HG02840 (cell line): ENCODE data around the gene KANSL3.

Source experiments
- ATAC-seq: cut with Tn5 transposase; IDR thresholded peaks from one replicate; pipeline ENCODE4 v1.9.1; 2021; ENCODE audit warnings: mild to moderate bottlenecking, moderate library complexity, moderate number of reproducible peaks; ENCODE audit not compliant: unreplicated experiment, low FRiP score

The KANSL3 gene

DNA sequence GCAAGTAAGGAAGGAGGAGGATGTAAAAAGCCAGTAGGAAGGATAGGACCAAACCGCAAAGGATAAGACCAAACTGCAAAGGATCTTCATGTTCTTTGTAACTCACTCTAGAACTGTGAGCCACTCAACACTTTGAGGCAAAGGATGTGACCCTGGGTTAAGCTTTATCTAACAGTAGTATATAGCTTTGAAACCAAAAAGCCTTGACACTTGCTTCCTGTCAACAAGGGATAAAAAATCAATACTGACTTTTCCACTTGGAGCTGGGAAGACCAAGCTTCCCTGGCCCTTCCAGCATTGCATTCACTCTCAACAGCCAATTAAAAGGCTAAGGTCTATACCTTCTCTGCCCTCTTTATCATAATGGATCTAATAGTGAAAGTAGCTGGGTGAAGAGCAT, 22.0 kb downstream of the KANSL3 start:
- ATAC-seq = no peak

DNA sequence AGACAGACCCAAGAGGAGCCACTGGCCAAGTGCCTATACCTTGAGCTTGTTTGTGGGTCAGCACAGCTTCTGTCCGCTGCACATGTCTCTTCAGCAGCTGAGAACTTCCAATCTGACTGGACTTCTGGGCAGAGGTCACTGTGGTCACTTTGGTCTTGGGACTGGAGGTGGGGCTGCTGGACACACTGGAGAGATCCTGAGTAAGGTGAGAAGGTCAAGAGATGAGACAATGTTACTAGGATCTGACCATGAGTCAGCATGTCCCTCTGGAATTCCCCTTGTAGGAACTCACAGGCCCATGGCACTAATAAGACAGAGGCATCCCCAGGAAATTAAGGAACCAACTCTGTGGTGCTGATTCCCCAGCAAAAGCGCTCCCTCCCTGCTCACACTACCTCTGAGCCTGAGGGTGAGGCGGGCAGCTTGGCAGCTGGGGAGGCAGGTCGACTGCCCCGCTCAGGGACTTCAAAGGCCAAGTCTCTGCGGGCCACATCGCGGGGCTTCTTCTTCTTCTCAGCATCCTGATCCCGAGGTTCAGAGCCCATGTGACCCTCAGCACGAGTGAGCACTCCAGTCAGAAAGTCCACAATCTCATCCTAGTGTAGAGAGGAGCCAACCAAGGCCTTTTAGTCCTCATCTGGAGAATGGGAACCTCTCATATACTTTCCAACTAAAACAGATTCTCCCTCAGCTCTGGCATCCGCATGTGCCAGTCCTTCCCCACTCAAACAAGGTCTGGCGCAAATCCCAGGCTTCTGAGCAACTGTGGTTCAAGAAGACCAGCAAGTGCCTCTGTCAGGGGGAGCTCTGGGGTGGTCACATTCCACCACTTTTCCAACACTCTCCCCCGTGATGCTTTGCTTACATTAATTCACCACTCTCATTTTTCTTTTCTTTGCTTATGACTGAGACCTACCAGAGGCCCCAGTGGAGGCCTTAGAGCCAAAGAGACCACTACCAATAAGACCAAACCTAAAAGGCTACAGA, 29.4 kb downstream of the KANSL3 start:
- ATAC-seq = no peak

DNA sequence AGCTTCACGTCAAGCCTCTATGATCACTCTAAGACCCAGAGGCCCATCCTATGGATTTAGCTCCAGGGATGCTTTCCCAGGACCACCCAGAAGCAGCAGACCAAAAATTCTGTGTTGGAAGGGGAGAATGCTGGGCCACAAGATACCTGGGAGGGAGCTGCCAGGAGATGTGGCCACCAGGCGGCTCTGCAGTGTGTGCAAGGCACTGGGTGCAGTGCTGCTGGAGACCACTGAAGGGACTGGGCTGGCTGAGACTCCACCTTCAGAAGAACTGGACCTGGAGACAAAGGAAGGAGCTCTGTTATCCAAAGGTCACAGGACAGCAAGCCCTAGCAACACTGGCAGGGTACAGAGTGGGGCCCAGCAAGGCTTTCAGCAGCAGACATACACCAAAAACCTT, 34.0 kb downstream of the KANSL3 start:
- no peak for ATAC-seq

DNA sequence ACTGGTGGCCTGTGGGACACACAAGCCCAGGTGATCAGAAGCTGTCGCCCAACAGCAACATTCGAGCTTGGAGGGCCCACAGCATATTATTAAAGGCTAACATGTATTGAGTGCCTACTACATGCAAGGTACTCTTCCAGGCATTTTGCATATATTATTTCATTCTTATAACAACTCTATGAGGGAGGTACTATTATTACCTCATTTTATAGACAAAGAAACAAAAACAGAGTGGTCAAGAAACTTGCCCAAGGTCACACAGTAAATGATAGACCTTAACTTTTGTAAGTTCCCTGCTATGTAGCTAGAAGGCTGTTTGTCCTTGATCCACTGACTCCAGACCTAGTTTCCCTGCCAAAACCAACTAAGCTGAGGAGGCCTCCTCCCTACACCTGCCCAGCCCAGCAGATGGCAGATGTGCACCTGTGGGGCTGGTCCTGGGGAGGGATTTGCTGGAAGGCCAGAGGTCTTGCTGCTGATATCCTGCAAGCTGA, 35.7 kb downstream of the KANSL3 start:
- no peak for ATAC-seq

DNA sequence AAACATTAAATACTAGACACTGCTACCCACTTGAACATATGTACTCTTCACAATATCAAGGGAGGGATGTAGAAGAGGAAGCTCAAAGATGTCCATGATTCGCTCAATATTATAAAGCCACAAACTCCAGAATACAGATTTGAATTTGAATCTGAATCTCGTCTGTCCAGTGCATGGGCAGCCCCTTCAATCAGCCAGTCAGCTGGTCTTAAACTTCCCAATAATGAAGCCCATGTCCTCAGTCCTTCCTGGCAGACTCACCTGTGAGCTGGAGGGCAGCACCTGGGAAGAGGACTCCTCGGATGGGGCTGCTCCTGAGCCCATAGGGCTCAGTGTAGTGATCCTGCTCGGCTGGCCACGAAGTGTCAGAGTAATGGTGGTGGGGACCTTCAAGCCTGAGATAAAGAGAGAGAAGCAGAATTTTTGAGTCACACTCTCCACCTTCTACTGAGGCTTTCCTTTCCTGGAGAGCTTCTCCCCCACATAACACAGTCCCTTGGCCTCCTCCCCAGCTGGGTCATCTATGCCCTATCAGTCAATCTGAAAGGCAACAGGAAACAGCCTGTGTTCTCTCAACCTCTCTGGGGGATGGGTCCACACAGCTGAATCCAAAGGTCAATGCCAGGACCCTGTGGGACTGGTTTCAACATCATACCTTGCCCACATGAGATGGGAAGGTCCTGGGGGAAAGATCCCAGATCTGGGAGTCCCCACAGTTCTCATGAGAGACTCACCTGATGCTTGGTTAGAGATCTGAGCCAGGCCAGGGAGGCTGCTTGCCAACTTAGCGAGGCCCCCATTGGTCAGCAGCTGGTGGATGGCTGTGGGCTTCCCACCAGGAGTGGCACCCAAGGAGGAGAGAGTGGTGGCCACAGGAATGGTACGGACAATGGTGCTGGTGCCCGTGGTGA, 36.5 kb downstream of the KANSL3 start:
- ATAC-seq = no peak

DNA sequence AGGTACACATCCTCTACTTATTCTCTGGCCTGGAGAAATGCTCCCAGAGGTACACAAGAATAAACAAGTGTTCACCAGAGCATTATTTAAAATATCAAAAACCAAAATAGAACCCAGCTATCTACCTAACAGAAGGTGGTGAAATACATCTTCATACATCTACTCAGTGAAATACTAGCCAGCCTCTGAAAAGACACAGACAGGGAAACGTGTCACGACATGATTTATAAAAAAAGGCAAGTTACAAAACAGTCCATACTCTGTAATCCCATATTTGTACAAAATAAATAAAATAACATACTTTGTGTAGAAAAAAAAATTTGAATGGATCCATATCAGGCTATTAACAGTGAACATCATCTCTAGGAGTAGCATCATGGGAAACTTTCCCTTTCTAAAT, 38.2 kb downstream of the KANSL3 start:
- no peak for ATAC-seq

DNA sequence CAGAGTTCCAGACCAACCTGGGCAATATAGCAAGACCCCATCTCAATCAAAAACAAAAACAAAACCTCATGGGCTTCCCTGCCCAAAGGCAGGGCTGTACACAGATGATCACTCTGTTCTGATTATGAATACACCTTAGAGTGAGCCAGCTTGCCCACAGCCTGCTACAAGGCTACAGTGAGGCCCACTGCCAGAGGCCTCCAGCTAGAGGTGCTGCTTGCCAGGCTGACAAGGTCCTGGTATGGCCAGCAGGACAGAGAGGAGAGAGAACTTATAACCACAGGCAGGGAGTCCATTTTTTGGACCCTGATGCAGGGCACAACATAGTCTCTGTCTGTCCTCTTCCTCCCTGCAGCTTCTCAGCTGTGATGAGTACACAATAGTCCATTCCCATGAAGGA, 41.5 kb downstream of the KANSL3 start:
- ATAC-seq = no peak

DNA sequence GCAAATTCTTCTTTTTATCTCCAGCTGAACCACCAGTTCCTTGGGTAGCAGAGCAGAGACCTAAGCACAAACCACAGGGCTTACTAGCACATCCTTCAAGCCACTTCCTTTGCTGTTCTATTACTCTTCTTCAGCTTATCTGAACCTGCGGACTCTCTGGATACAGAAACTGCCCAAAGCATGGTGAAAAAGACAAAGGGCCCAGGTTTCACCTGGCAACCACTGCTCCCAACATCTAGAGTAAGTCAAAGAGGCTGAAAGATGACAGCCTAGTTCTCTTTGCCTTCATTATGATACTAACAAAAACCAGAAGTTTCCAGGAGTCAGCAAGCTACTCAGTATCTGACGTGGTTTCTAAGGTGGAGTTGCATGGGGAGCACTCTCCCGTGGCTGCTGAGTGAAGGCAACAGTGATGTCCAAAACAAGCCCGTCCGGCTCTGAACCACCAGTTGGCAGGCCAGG, 43.4 kb downstream of the KANSL3 start:
- ATAC-seq = no peak

DNA sequence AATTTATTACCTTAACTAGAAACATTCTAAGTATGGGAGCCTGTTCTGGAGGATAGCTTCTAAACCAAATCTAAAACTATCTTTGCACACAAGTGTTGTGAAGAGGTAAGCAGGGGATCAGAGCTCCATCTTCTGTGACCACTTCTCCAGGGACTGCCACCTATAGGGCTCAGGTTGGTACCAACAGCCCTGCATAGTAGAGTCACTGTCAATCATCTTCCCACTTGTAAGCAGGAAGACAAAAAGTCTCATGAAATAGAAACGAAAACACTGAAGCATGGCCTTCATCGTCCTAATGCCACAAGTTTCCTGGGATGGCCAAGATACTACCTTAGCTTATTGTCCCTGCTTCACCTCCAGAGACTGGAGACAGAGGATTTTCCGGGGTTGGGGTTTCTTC, 43.8 kb downstream of the KANSL3 start:
- ATAC-seq = no peak

DNA sequence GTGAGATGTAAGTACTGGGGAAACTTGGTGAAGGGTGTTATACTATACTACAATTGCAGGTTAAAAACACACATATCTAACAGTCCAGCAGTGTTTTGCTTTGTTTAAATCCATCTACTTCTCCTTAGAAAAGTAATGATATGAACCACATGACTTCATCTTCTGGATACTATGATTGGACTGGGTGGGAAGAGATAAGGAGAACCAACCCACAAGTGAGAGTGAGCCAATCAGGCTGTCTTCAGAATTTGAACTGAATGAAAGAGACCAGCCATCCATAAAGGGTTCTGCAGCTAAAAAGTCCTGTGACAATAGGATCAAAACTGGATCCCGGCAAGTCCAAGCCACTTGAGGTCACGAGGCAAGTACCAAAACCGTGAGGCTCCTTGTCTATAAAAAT, 46.6 kb downstream of the KANSL3 start:
- no peak for ATAC-seq

DNA sequence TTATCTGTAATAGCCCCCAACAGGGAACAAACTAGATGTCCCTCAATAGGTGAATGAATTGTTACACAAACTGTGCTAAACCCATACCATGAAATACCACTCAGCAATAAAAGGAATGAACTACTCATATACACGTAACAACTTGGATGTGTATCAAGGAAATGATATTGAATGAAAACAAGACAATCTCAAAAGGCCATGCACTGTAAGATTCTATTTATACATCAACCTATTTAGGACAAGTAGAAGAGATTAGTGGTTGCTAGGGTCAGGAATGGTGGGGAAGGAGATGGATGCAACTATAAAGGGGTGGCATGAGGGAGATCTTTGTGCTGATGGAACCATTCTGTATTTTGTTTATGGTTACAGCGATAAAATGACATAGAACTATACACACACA, 47.1 kb downstream of the KANSL3 start:
- ATAC-seq = no peak

DNA sequence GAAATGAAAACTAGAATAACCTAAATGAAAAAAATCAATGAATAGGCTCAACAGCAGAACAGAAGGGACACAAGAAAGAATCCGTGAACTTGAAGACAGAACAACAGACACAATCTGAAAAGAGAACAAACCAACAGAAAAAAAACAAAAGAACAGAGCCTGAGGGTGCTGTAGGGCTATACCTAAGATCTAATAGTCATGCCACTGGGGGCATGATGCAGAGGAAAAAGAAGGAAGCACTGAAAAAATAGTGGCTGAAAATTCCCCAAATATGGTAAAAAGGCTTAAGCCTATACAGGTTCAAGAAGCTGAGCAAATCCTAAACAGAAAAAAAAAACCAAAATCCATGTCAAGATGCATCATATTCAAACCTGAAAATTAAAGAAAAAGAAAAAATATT, 50.3 kb downstream of the KANSL3 start:
- no peak for ATAC-seq

DNA sequence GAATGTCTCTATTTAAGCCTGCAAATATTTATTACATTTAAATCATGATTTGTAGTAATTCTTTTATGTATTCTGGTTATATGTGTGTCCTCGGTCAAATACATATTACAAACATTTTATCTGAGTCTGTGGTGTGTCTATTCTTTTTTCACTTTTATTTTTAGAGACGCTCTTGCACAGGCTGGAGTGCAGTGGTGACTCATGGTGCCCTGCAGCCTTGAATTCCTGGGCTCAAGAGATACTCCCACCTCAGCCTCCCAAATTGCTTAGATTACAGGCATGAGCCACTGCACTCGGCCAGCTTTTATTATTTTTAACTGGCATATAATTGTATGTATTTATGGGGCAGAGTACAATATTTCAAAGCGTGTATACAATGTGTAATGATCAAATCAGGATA, 54.1 kb downstream of the KANSL3 start:
- ATAC-seq = no peak

DNA sequence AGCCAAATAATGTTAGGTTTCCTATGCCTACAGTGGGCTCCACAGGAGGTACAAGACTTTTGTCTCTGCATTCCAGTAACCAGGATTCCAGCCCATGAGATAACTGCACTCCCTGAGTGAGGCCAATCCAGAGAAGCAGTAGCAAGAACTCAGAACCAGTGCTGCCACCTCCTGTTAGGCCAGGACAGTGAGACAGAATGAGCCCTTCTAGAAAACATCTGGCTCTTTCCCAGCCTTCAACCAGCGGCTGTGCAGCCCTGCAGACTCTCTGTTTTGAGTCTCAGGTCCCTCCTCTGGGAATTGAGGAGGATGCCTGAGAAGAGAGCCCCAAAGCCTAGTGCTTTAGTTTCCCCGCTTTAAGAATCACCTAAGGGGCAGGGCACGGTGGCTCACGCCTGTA, 57.3 kb downstream of the KANSL3 start:
- no peak for ATAC-seq

DNA sequence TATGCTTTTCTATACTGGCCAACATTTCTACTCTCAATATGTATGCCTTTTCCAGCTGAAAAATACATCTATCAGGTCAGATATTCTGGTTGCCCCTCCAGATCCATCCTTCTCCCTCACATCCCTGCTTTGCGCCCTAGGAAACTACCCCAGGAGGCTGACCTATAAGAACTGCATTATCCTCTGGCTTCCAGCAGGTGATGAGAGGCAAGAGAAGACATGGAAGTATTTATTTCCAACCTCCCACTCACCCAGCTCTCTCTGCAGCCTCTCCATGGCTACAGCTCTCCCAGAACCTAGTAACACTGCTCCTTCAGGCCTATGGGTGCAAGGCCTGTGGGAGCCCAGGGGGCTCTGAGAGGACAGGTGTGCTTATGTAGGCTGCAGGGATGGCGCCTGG, 58.7 kb downstream of the KANSL3 start:
- ATAC-seq = no peak

DNA sequence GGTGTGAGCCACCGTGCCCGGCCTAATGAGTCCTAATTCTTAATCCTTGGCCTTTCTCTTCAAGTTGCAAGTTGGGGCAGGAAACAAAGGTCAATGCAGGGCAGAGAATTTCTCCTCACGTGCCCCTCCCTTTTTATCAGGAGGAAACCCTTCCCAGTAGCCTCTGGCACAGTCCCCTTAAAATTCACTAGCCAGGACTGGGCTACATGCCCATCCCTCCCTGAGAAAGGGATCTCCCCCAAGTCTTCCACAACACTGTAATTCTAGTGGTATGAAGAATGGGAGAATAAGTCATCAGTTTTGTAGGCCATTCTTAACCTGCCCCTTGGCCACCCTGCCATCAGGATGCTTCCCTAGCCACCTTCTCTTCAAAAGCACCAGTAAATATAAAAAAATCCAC, 59.4 kb downstream of the KANSL3 start:
- ATAC-seq = no peak

DNA sequence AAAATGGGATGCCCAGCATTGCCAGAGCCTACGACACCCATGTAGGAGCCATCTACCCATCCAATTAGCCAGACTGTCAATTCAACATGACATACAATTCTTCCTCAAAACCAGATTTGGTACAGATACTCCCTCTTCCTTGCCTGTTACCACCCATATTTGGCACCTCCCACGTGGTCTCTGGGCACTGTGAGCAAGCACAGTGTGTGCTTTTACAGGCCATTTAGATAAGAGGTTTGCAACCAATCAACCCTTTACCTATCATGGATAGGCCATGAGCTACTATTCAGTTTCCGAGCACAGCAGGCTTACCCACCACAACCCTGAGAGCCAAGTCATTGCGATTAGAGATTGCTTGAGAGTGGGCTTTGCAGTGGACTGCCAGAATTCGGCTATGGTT, 60.6 kb downstream of the KANSL3 start:
- ATAC-seq = no peak

DNA sequence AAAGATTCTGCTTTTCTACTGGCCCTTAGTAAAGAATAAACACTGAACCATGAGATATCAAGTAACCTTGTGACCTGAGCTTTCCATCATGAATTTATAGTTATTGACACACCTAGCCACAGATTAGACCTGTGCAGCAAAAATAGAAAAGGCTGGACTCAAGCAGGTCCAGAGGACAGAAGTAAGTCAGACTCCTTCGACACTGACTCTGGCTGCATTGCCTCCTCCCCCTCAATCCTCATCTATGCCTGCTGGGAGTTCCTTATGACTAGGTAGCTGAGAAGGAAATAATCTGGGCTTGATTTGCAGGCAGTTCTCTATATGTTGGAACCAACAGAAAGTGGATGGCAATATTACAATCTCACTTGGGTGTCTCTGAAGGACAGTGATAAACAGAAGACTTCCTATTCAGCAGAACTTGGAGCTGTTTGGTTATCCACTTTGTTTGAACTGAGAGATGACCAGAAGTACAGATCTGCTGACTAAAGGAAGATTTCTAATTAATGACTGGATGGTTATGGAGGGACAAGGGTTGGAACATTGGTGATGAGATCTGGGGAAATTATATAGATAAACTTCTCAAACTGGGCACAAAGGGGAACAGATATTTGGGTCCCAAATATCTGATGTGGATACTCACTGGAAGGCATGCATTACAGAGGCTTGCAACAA, 62.2 kb downstream of the KANSL3 start:
- no peak for ATAC-seq

DNA sequence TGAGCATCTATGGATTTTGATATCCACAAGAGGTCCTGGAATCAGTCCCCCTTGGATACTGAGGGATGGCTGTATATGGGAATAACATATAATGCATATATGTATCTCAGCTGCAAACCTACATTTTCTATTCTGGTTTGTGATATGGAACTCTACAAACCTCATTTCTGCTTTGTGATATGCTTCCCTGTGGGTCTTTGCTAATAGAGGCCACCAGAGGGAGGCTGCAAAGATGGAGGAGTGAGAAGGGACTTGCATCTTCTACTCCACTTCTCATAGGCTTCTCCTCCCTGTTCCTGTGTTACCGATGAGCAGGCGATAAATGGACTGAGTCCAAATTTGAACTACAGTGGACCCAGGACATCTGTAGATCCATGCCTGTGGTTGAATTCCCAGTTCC, 63.7 kb downstream of the KANSL3 start:
- no peak for ATAC-seq

DNA sequence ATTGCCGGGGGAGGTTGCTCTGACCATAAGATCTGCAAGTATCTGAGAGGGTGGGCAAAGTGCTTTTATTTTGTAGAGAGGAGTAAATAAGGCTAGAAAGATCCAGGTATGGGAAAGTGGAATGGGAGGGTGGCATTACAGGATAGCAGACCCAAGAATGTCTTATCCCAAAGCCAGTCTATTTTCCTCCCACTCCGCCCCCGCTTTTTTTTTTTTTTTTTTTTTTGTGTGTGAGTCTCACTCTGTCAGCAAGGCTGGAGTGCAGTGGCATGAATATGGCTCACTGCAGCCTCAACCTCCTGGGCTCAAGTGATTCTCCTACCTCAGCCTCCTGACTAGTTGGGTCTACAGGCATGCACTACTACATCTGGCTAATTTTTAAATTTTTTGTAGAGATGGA, 70.0 kb downstream of the KANSL3 start:
- no peak for ATAC-seq

DNA sequence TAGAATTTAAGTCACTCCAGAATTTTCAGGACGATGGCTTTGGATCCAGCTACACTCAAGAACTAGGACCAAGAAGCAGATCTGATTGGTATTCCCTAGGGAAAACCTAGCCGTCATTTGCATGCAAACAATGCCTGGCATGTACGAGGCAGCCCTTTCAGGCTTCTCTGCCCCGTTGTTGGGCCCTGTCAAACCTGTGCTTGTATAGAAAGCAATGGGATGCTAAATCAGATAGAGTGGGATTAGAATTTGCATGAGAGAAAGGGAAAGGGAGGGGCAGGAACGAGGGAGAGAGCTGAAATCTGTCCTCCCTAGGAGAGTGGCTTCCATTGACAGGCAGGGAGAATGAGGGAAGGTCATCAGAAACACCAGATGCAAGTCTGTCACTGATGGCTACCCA, 73.0 kb downstream of the KANSL3 start:
- no peak for ATAC-seq
